ENCODE results near the gene PTPN13.

The PTPN13 gene

GRCh38 chr4:86593688-86594558 lies at the start of gene PTPN13:
PTPN13 (plus strand) TSS chr4:86594315; CDS start chr4:86635257, 40,942 bp downstream.
- TF ChIP-seq CTCF (IDR thresholded peaks at IDR 0.05; ENCODE audit: extremely low read depth, missing control alignments), result no peak
- DNase-seq (ENCODE audit: low spot score), result peak; percentile 90

- no peak for TF ChIP-seq CTCF (IDR thresholded peaks at IDR 0.05; ENCODE audit: extremely low read depth, missing control alignments)
- DNase-seq (ENCODE audit: low spot score), result no peak
Measured at GRCh38 chr4:86547140-86547539, 47.0 kb upstream of the PTPN13 start.

GRCh38 chr4:86549163-86549788 lies 44.8 kb upstream of the PTPN13 start:
- no peak for TF ChIP-seq CTCF (IDR thresholded peaks at IDR 0.05; ENCODE audit: extremely low read depth, missing control alignments)
- no peak for DNase-seq (ENCODE audit: low spot score)

- DNase-seq (ENCODE audit: low spot score), result no peak
- TF ChIP-seq CTCF (IDR thresholded peaks at IDR 0.05; ENCODE audit: extremely low read depth, missing control alignments), result no peak
Measured at GRCh38 chr4:86551387-86551786, 42.7 kb upstream of the PTPN13 start.

GRCh38 chr4:86554646-86555045 lies 39.5 kb upstream of the PTPN13 start:
- no peak for TF ChIP-seq CTCF (IDR thresholded peaks at IDR 0.05; ENCODE audit: extremely low read depth, missing control alignments)
- no peak for DNase-seq (ENCODE audit: low spot score)

- DNase-seq (ENCODE audit: low spot score), result no peak
- no peak for TF ChIP-seq CTCF (IDR thresholded peaks at IDR 0.05; ENCODE audit: extremely low read depth, missing control alignments)
Measured at GRCh38 chr4:86556791-86557415, 37.2 kb upstream of the PTPN13 start.

- no peak for DNase-seq (ENCODE audit: low spot score)
- TF ChIP-seq CTCF (IDR thresholded peaks at IDR 0.05; ENCODE audit: extremely low read depth, missing control alignments), result no peak
Measured at GRCh38 chr4:86557526-86557925, 36.6 kb upstream of the PTPN13 start.
